ACHN (cell line): ENCODE results near the gene ZFPM1.
"Not testable (repeated sequence)": the region's sequence is repeated elsewhere in the genome, so short reads cannot be mapped to it uniquely, and the experiment has no call there.

ENCODE experiments used
- DNase-seq: peaks from one replicate; pipeline ENCODE4 v3.0.0-alpha.2; 2015
- in situ Hi-C: cut with HindIII; loops from 2 replicates; pipeline ENCODE4 v1.10.0; 2017; ENCODE audit warnings: low sequenced_read_pairs, low pct_ligation_motif_present, low pct_unique_long_range_greater_than_20kb

ZFPM1 gene

GRCh38 chr16:88470696-88471095 lies 17.6 kb downstream of the ZFPM1 start:
- in situ Hi-C loops, DNase-seq: not testable (repeated sequence)

GRCh38 chr16:88471115-88471514 lies 18.0 kb downstream of the ZFPM1 start:
- in situ Hi-C loops, result no loop called here
- no peak for DNase-seq

- DNase-seq, result no peak
- in situ Hi-C loops, result no loop called here
These were observed 18.5 kb downstream of the ZFPM1 start for GRCh38 chr16:88471575-88471974.

- no peak for DNase-seq
- in situ Hi-C loops, result no loop called here
These were observed 19.0 kb downstream of the ZFPM1 start for GRCh38 chr16:88472069-88472468.

- in situ Hi-C loops, result no loop called here
- DNase-seq, result no peak
These were observed 19.6 kb downstream of the ZFPM1 start for GRCh38 chr16:88472637-88473205.

GRCh38 chr16:88473666-88474534 lies 20.8 kb downstream of the ZFPM1 start:
- no peak for DNase-seq
- in situ Hi-C loops, result no loop called here

- in situ Hi-C loops, result no loop called here
- DNase-seq, result no peak
These were observed 22.0 kb downstream of the ZFPM1 start for GRCh38 chr16:88475037-88475436.

- no peak for DNase-seq
- in situ Hi-C loops, result no loop called here
These were observed 23.1 kb downstream of the ZFPM1 start for GRCh38 chr16:88476203-88476602.

GRCh38 chr16:88476817-88477397 lies 23.8 kb downstream of the ZFPM1 start:
- DNase-seq, result no peak
- in situ Hi-C loops, result no loop called here

- in situ Hi-C loops, result no loop called here
- no peak for DNase-seq
These were observed 24.8 kb downstream of the ZFPM1 start for GRCh38 chr16:88477631-88478519.

GRCh38 chr16:88478889-88479792 lies 26.1 kb downstream of the ZFPM1 start:
- in situ Hi-C loops, result no loop called here
- no peak for DNase-seq

- no peak for DNase-seq
- in situ Hi-C loops, result no loop called here
These were observed 27.0 kb downstream of the ZFPM1 start for GRCh38 chr16:88479793-88480760.

GRCh38 chr16:88480829-88481228 lies 27.7 kb downstream of the ZFPM1 start:
- DNase-seq, result no peak

GRCh38 chr16:88481851-88482250 lies 28.8 kb downstream of the ZFPM1 start:
- DNase-seq, result no peak
- in situ Hi-C loops, result no loop called here

More at GRCh38 chr16:88480829-88481228, 27.7 kb downstream of the ZFPM1 start:
- in situ Hi-C loops, result no loop called here

GRCh38 chr16:88482630-88483391 lies 29.7 kb downstream of the ZFPM1 start:
- in situ Hi-C loops, result no loop called here
- no peak for DNase-seq

- in situ Hi-C loops, result no loop called here
These were observed 30.2 kb downstream of the ZFPM1 start for GRCh38 chr16:88483392-88483641.

More at GRCh38 chr16:88483392-88483641, 30.2 kb downstream of the ZFPM1 start:
- no peak for DNase-seq
